Stomach (tissue), 9 donors: ENCODE measurements around the gene CHCHD6. TPM values are rescaled to one million over a fixed set of nuclear protein-coding genes. Genes with fewer than 3 reads are reported as not detected.

ENCODE experiments used
- DNase-seq, 2 donors: peaks; one replicate each; pipeline versions ENCODE4 v3.0.0 to v3.0.0-alpha.2; 2013 to 2019
- H3K27ac ChIP-seq, 5 donors: fragments of 200-600 bp in 4 of 5; sonication (generic) in 4 of 5; one replicate each; pipeline ENCODE4 v1.5.1; 2013 to 2019; ENCODE audit warnings: mild to moderate bottlenecking in 1 of 5, moderate library complexity in 1 of 5
- H3K27me3 ChIP-seq, 3 donors: fragments of 200-600 bp; sonication (generic); one replicate each; pipeline ENCODE4 v1.5.1; 2017 to 2019; ENCODE audit warnings: mixed run types in 1 of 3
- H3K36me3 ChIP-seq, 4 donors: fragments of 200-600 bp; sonication (generic); 1 replicate in 3 of 4; 2 replicates in 1 of 4; pipeline ENCODE4 v1.5.1; 2016 to 2019
- H3K4me1 ChIP-seq, 4 donors: fragments of 200-600 bp; sonication (generic); one replicate each; pipeline ENCODE4 v1.5.1; 2016 to 2019
- H3K4me3 ChIP-seq, 4 donors: fragments of 200-600 bp; sonication (generic) in 3 of 4; one replicate each; pipeline ENCODE4 v1.5.1; 2016 to 2019; ENCODE audit warnings: mild to moderate bottlenecking in 1 of 4
- H3K9me3 ChIP-seq, 4 donors: fragments of 200-600 bp; sonication (generic); one replicate each; pipeline ENCODE4 v1.5.1; 2016 to 2019
- CTCF ChIP-seq, 7 experiments: fragments of 450-650 bp in 4 of 7; fragments of 200-600 bp in 3 of 7; sonication (generic) in 3 of 7; IDR thresholded peaks; one replicate each; pipeline ENCODE4 v1.5.1; 2016 to 2019; ENCODE audit warnings: antibody characterized with exemption in 7 of 7, control low read depth in 2 of 7, mild to moderate bottlenecking in 1 of 7
- EP300 ChIP-seq: sonication (generic); formaldehyde crosslinking; IDR thresholded peaks from one replicate; pipeline ENCODE4 v1.6.1; 2017; ENCODE audit warnings: antibody characterized with exemption
- POLR2A ChIP-seq, 4 donors: fragments of 450-650 bp; IDR thresholded peaks; one replicate each; pipeline ENCODE4 v1.6.1; 2016; ENCODE audit warnings: antibody characterized with exemption in 4 of 4, control low read depth in 2 of 4, mild to moderate bottlenecking in 1 of 4, moderate library complexity in 1 of 4
- POLR2AphosphoS5 ChIP-seq, 3 donors: sonication (generic); formaldehyde crosslinking; IDR thresholded peaks; one replicate each; pipeline ENCODE4 v1.6.1; 2016; ENCODE audit warnings: antibody characterized with exemption in 3 of 3
- WGBS, 5 donors: extraction: QIAGEN DNeasy Blood & Tissue Kit in 3 of 5; methylation state at CpG; one replicate each; pipeline versions ENCODE4 v1.1.5 to v1.1.7; 2013 to 2018; 5-methylcytosine and 5-hydroxymethylcytosine counted together
- intact Hi-C: fragments of 100-400 bp; cut with DNase I; formaldehyde crosslinking; loops from one replicate; pipeline ENCODE4 v1.15.1; 2023; ENCODE audit warnings: low total_unique reads
- polyA plus RNA-seq, 3 donors: library from polyadenylated mRNA; stranded (reverse); fragments of 200-250 nt; gene quantifications; one replicate each; pipeline ENCODE4 v1.2.3, GENCODE V29; 2013
- total RNA-seq, 5 donors: library from RNA; depleted of rRNA; stranded (reverse); fragments of >200 nt; gene quantifications; one replicate each; pipeline versions ENCODE4 v1.1.0 to v1.2.3, GENCODE V29; 2014 to 2016
- donor health status: healthy with polysubstance abuse.
- donor health status: Bipolar disorder and iron deficiency.
- donor health status: healthy.

The CHCHD6 gene
- total and polyA plus RNA-seq, 8 donors, result 4.0 to 40.8 (median 11.9) TPM; not detected in 1

- 80 to 93% (median 89%) methylated on average over 3 to 7 of the region's 7 CpGs for WGBS, 5 donors
- intact Hi-C loops, result no loop called here
- H3K4me1 ChIP-seq, result peaks cover 26 to 49% (median 40%) of the 10 kb centered on the region in 4 donors
- H3K27ac ChIP-seq, result no peak overlapping the region
- no peak overlapping the region for H3K4me3 ChIP-seq
- H3K36me3 ChIP-seq, result peaks cover 0 to 28% (median 17%) of the 10 kb centered on the region in 4 donors
- TF ChIP-seq POLR2AphosphoS5 (IDR thresholded peaks at IDR 0.05) (no peak), EP300 (no peak), CTCF (IDR thresholded peaks at IDR 0.05) (no peak), POLR2A (IDR thresholded peaks at IDR 0.05) (no peak)
- no peaks in the 10 kb centered on the region for H3K27me3 ChIP-seq
- no peaks in the 10 kb centered on the region for H3K9me3 ChIP-seq
- DNase-seq, result no peak
Observed at GRCh38 chr3:127003601-127004280, 299.7 kb downstream of the CHCHD6 start.

- no peak overlapping the region for H3K4me3 ChIP-seq
- H3K36me3 ChIP-seq, result peaks cover 0 to 39% (median 19%) of the 10 kb centered on the region in 4 donors
- peaks cover 15 to 38% (median 30%) of the 10 kb centered on the region in 4 donors for H3K4me1 ChIP-seq
- no peak for DNase-seq
- intact Hi-C loops, result no loop called here
- H3K9me3 ChIP-seq, result no peaks in the 10 kb centered on the region
- 85 to 96% (median 96%) methylated on average over 6 to 32 of the region's 32 CpGs for WGBS, 5 donors
- H3K27me3 ChIP-seq, result no peaks in the 10 kb centered on the region
- no peak overlapping the region for H3K27ac ChIP-seq
- no peak for TF ChIP-seq CTCF (IDR thresholded peaks at IDR 0.05)
- no peak for TF ChIP-seq POLR2A (IDR thresholded peaks at IDR 0.05)
- no peak for TF ChIP-seq EP300
Observed at GRCh38 chr3:127004641-127005397, 300.8 kb downstream of the CHCHD6 start.

- Histone ChIP-seq H3K4me1 (peaks cover 15 to 27% (median 22%) of the 10 kb centered on the region in 4 donors), H3K27me3 (no peaks in the 10 kb centered on the region), H3K27ac (no peak overlapping the region), H3K36me3 (peaks cover 0 to 45% (median 29%) of the 10 kb centered on the region in 4 donors), H3K4me3 (no peak overlapping the region), H3K9me3 (no peaks in the 10 kb centered on the region)
- intact Hi-C loops, result no loop called here
- TF ChIP-seq POLR2AphosphoS5 (IDR thresholded peaks at IDR 0.05) (no peak), POLR2A (IDR thresholded peaks at IDR 0.05) (no peak), EP300 (no peak), CTCF (IDR thresholded peaks at IDR 0.05) (no peak)
- WGBS, 5 donors, result 94 to 96% (median 95%) methylated on average over 13 to 17 of the region's 17 CpGs
- no peak for DNase-seq
Observed at GRCh38 chr3:127005864-127006500, 301.9 kb downstream of the CHCHD6 start.

DNA sequence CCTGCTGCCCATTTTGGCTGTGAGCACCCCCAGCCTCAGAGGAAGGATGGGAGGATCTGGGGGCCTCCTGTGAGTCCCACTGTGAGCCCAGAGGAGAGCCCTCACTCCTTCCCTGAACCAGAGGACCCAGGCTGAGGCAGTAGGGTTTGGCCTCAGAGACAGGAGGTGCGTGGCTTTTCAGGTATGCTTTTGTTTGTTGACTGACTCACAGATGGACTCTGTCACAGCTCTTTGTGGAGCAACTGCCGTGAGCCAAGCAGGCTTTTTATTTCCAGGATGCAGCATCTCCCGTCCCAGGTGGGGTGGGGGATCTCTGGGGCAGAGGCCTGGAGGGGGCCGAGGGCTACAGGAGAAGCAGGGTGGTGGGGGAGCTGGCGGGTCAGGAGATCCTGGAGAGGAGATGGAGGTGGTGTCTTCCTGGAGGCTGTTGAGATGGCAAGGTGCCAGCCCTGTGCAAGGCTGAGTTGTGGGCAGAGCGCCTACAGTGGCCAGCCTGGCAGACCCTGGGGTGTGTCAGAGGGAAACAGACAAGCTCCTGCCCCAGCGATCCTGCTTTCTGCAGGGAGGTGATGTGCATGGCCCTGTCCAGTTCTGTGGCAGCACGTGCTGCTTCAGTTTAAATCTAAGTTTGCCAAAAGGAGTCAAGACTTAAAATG is 302.9 kb downstream of the CHCHD6 start:
- Histone ChIP-seq H3K27ac (no peak overlapping the region), H3K4me1 (peaks cover 7 to 19% (median 16%) of the 10 kb centered on the region in 4 donors), H3K9me3 (no peaks in the 10 kb centered on the region), H3K36me3 (peaks cover 0 to 51% (median 38%) of the 10 kb centered on the region in 4 donors), H3K4me3 (no peak overlapping the region), H3K27me3 (no peaks in the 10 kb centered on the region)
- intact Hi-C loops, result no loop called here
- whole genome bisulfite sequencing, 5 donors, result 79 to 91% (median 87%) methylated on average over 8 of the region's 8 CpGs
- no peak for TF ChIP-seq CTCF (IDR thresholded peaks at IDR 0.05)
- no peak for TF ChIP-seq EP300
- no peak for TF ChIP-seq POLR2AphosphoS5 (IDR thresholded peaks at IDR 0.05)
- TF ChIP-seq POLR2A (IDR thresholded peaks at IDR 0.05), result no peak
- DNase-seq, result no peak
